Glutamatergic neuron (in vitro differentiated cells): ENCODE measurements around the gene MYBBP1A. TPM values are rescaled to one million over a fixed set of nuclear protein-coding genes. Genes with fewer than 3 reads are reported as not detected.

Source experiments
- DNase-seq: peaks from one replicate; pipeline ENCODE4 v3.0.0; 2022
- H3K27ac Mint-ChIP-seq: one replicate; pipeline ENCODE4 v1.8.0; 2020; ENCODE audit warnings: mild to moderate bottlenecking, mixed read lengths, inconsistent platforms; ENCODE audit not compliant: unreplicated experiment
- H3K27me3 Mint-ChIP-seq: one replicate; pipeline ENCODE4 v1.8.0; 2020; ENCODE audit warnings: mild to moderate bottlenecking, moderate library complexity, mixed read lengths, inconsistent platforms; ENCODE audit not compliant: unreplicated experiment
- H3K36me3 Mint-ChIP-seq: one replicate; pipeline ENCODE4 v1.8.0; 2020; ENCODE audit warnings: mild to moderate bottlenecking, mixed read lengths, inconsistent platforms; ENCODE audit not compliant: unreplicated experiment
- H3K4me1 Mint-ChIP-seq: one replicate; pipeline ENCODE4 v1.8.0; 2020; ENCODE audit warnings: mild to moderate bottlenecking, low read depth, mixed read lengths, inconsistent platforms; ENCODE audit not compliant: unreplicated experiment
- H3K4me3 Mint-ChIP-seq: one replicate; pipeline ENCODE4 v1.8.0; 2020; ENCODE audit warnings: mild to moderate bottlenecking, mixed read lengths, inconsistent platforms; ENCODE audit not compliant: unreplicated experiment
- H3K9me3 Mint-ChIP-seq: one replicate; pipeline ENCODE4 v1.8.0; 2020; ENCODE audit warnings: mild to moderate bottlenecking, moderate library complexity, mixed read lengths, inconsistent platforms; ENCODE audit not compliant: unreplicated experiment
- CTCF ChIP-seq: fragments of 200-600 bp; sonication (generic); IDR thresholded peaks from one replicate; pipeline ENCODE4 v1.5.0; 2021; ENCODE audit not compliant: partially characterized antibody, unreplicated experiment
- total RNA-seq: library from RNA; stranded (reverse); fragmentation: NEBNext Ultra II Directional; extraction: Animal tissue kit (Norgen Biotek cat#: 25700); gene quantifications from one replicate; pipeline ENCODE4 v1.2.1, GENCODE V29; 2021; ENCODE audit not compliant: unreplicated experiment

The MYBBP1A gene
- total RNA-seq, 1 donor from 2014 or later = 44.8 TPM

- H3K36me3 Mint-ChIP-seq = no peaks in the 10 kb centered on the region
- peaks cover 13% of the 10 kb centered on the region for H3K9me3 Mint-ChIP-seq
- H3K27ac Mint-ChIP-seq = peak overlapping the region; percentile 89
- DNase-seq = peak; percentile 71
- TF ChIP-seq CTCF = no peak
- peaks cover 12% of the 10 kb centered on the region for H3K27me3 Mint-ChIP-seq
- peak overlapping the region; percentile 87 for H3K4me3 Mint-ChIP-seq
- peaks cover 23% of the 10 kb centered on the region for H3K4me1 Mint-ChIP-seq
Measured at GRCh38 chr17:4499431-4500190, 55.6 kb downstream of the MYBBP1A start.

GRCh38 chr17:4498461-4499397, 56.5 kb downstream of the MYBBP1A start, which contains the start of gene SPNS2:
Gene SPNS2, plus strand, starts transcription at chr17:4498881. Its CDS starts 167 bp downstream, at chr17:4499048.
- peak; percentile 85 for DNase-seq
- Mint-ChIP-seq H3K27me3 (peaks cover 16% of the 10 kb centered on the region), H3K9me3 (peaks cover 11% of the 10 kb centered on the region), H3K4me3 (peak within 1 kb of the TSS; percentile 87), H3K4me1 (peaks cover 21% of the 10 kb centered on the region), H3K36me3 (no peaks in the 10 kb centered on the region), H3K27ac (peak within 1 kb of the TSS; percentile 89)
- no peak for TF ChIP-seq CTCF

- Mint-ChIP-seq H3K4me1 (peaks cover 24% of the 10 kb centered on the region), H3K4me3 (peak overlapping the region; percentile 70), H3K27ac (peak overlapping the region; percentile 12), H3K27me3 (peaks cover 23% of the 10 kb centered on the region), H3K36me3 (no peaks in the 10 kb centered on the region), H3K9me3 (peaks cover 14% of the 10 kb centered on the region)
- TF ChIP-seq CTCF = no peak
- no peak for DNase-seq
Measured at GRCh38 chr17:4497101-4497824, 57.9 kb downstream of the MYBBP1A start.

- Mint-ChIP-seq H3K27me3 (peaks cover 22% of the 10 kb centered on the region), H3K36me3 (no peaks in the 10 kb centered on the region), H3K27ac (peak overlapping the region; percentile 62), H3K9me3 (peaks cover 10% of the 10 kb centered on the region), H3K4me1 (peaks cover 20% of the 10 kb centered on the region), H3K4me3 (no peak overlapping the region)
- no peak for DNase-seq
- TF ChIP-seq CTCF = no peak
Measured at GRCh38 chr17:4492721-4493561, 62.2 kb downstream of the MYBBP1A start.
